Measurements from ENCODE around the gene BCL3. TPM values are rescaled to one million over a fixed set of nuclear protein-coding genes. Genes with fewer than 3 reads are reported as not detected.

The BCL3 gene
- total RNA-seq, 3 donors from 2014 or later: 78.9 to 145 (median 90.6) TPM

GRCh38 chr19:44728178-44728577, 20.3 kb upstream of the BCL3 start:
- intact Hi-C loops (cut with DNase I, micrococcal nuclease): no loop called here
- Histone ChIP-seq H3K4me1 (ENCODE audit: low read depth) (peaks cover 33% of the 10 kb centered on the region), H3K9me3 (no peaks in the 10 kb centered on the region), H3K4me3 (no peak overlapping the region), H3K36me3 (ENCODE audit: low read depth) (no peaks in the 10 kb centered on the region)
- TF ChIP-seq CTCF (IDR thresholded peaks at IDR 0.05): no peak
- DNase-seq (no peak), ATAC-seq (no peak)

GRCh38 chr19:44729516-44730033, 18.9 kb upstream of the BCL3 start:
- no peak for TF ChIP-seq CTCF (IDR thresholded peaks at IDR 0.05)
- peaks cover 21% of the 10 kb centered on the region for H3K4me1 ChIP-seq (ENCODE audit: low read depth)
- H3K4me3 ChIP-seq: no peak overlapping the region
- intact Hi-C loops (cut with DNase I, micrococcal nuclease): no loop called here
- no peaks in the 10 kb centered on the region for H3K36me3 ChIP-seq (ENCODE audit: low read depth)
- DNase-seq (no peak), ATAC-seq (no peak)
- H3K9me3 ChIP-seq: no peaks in the 10 kb centered on the region

GRCh38 chr19:44731081-44731480, 17.4 kb upstream of the BCL3 start:
- no peak for TF ChIP-seq CTCF (IDR thresholded peaks at IDR 0.05)
- DNase-seq (peak in 2 of 3 donors; percentile 60 to 66), ATAC-seq (peak; percentile 75)
- peaks cover 8% of the 10 kb centered on the region for H3K4me1 ChIP-seq (ENCODE audit: low read depth)
- H3K9me3 ChIP-seq: no peaks in the 10 kb centered on the region
- intact Hi-C loops (cut with DNase I, micrococcal nuclease): no loop called here
- H3K4me3 ChIP-seq: no peak overlapping the region
- H3K36me3 ChIP-seq (ENCODE audit: low read depth): no peaks in the 10 kb centered on the region

GRCh38 chr19:44731622-44732021, 16.9 kb upstream of the BCL3 start:
- TF ChIP-seq CTCF (IDR thresholded peaks at IDR 0.05): no peak
- Histone ChIP-seq H3K36me3 (ENCODE audit: low read depth) (no peaks in the 10 kb centered on the region), H3K4me1 (ENCODE audit: low read depth) (peaks cover 6% of the 10 kb centered on the region), H3K4me3 (no peak overlapping the region), H3K9me3 (no peaks in the 10 kb centered on the region)
- DNase-seq (no peak), ATAC-seq (no peak)
- intact Hi-C loops (cut with DNase I, micrococcal nuclease): no loop called here

- H3K4me1 ChIP-seq (ENCODE audit: low read depth): peaks cover 6% of the 10 kb centered on the region
- no peaks in the 10 kb centered on the region for H3K36me3 ChIP-seq (ENCODE audit: low read depth)
- H3K4me3 ChIP-seq: no peak overlapping the region
- intact Hi-C loops (cut with DNase I, micrococcal nuclease): no loop called here
- no peak for DNase-seq
- no peak for ATAC-seq
- no peaks in the 10 kb centered on the region for H3K9me3 ChIP-seq
- no peak for TF ChIP-seq CTCF (IDR thresholded peaks at IDR 0.05)
Measured at GRCh38 chr19:44732235-44733014, 16.1 kb upstream of the BCL3 start.

All from mucosa of descending colon (tissue), 3 donors.